ENCODE data around the gene PRR36.
"Not testable (repeated sequence)": the region's sequence is repeated elsewhere in the genome, so short reads cannot be mapped to it uniquely, and the experiment has no call there.

The PRR36 gene
- long read RNA-seq, donor 1, result 0 reads
- long read RNA-seq, donor 2, result 0 reads
- long read RNA-seq, donor 3, result 0 reads
- long read RNA-seq, donor 4, partial matches to known transcripts, result 5 of 5 reads
- long read RNA-seq, donor 4, other reads (novel, unspliced or antisense), result 0 of 5 reads
- long read RNA-seq, donor 5, partial matches to known transcripts, result 6 of 6 reads
- long read RNA-seq, donor 5, other reads (novel, unspliced or antisense), result 0 of 6 reads
- long read RNA-seq, donor 6, result 0 reads
- long read RNA-seq, donor 7, result 0 reads
- long read RNA-seq, donor 8, result 0 reads

DNA sequence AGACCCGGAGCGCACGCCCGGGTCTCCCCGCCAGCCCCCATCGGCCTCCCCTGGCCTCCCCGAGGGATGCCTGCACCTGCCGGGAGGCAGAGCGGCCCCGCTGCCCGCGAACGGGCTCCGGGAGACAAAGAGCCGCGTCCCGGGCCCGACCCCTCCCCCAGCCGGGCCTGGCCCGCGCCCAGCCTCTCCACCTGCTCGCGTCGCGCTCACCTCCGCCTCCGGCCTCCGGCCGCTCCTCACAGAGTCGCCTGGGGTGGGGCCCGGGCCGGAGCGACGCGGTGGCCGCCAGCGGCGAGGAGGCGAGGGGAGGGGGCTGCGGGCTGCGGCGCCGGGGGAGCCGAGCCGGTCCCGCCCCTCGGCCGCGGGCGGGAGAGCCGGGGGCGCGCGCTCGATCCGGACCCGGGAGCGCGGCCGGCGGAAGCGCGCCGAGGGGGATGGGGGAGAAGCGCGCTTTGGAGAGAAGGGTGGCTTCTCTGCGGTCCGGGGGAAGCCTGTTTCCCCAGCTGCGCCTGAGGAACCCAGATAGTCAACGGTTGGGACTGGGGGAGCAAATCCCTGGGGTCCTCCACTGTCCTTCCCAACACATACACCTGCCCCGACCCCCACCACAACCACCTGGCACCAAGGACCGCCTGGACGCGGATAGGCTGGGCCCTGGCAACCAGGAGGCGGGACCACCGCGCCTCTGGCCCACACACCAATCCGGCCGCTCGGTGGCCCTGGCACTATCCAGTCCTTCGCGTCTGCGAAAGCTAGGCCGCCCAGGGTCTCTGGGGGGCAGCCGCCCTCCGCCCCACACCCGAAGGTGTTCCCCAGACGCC, at the start of gene PRR36:
Gene PRR36, minus strand, starts transcription at position 315 of the 821 bp plus-strand sequence. CDS start 701 bp downstream, outside the sequence.
- peak; percentile 89 for DNase-seq

DNA sequence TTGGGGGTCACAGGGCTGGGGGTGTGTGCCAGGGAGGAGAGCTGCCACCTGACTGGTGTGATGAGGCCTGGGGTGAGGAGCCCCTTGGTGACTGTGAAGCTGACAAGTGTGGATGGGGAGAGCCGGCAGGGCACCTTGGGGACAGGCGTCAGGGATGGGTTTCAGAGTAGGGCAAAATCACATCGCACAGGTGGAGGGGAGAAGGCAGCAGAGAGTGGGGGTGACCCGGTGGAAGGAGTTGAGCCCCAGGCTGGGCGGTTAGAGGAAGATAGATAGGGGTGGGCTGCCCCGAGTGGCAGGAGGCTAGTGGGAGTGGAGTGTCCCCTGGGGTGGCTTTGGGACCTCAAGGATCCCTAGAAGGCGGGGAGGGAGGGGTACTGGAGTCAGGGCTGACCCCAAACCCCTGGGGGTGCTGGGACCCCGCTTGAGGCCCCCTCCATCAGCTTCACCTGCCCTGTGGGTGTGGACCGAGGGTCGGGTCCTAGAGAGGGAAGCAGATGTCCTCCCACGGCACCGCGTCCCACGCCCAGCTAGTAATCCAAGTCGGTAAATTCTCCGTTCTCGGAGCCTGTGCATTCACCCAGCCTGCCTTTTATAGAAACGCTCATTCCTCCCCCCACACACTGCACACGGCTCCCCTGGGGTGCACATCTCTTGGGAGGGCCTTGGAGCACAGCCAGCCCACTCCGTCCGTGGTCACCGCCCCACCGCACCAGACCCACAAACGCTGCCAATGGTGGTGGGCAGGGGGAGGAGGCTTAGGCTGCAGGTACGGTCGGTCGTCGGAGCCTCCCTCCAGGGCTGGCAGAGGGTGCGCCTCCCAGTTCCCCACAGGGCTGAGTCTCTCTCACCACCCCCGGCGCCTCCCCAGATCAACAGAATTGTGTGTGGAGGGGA, 49.4 kb upstream of the PRR36 start:
- DNase-seq, result no peak

DNA sequence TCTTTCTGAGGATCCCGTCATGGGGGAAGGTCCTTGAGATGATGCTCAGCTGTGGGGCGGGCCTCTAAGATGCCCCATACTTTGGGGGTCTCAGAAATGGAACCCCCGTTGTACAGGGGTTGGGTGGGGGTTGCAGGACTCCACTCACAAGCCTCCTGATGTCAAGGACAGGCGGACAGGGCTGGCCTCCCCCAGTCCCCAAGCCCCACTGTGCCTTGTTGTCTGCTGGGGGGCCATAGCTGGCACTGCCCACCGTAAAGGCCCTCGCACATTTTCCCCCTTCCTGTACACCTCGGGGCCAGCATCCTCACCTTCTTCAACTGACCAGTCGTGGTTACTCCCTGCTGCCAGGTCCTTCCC, 48.6 kb upstream of the PRR36 start:
- no peak for DNase-seq

DNA sequence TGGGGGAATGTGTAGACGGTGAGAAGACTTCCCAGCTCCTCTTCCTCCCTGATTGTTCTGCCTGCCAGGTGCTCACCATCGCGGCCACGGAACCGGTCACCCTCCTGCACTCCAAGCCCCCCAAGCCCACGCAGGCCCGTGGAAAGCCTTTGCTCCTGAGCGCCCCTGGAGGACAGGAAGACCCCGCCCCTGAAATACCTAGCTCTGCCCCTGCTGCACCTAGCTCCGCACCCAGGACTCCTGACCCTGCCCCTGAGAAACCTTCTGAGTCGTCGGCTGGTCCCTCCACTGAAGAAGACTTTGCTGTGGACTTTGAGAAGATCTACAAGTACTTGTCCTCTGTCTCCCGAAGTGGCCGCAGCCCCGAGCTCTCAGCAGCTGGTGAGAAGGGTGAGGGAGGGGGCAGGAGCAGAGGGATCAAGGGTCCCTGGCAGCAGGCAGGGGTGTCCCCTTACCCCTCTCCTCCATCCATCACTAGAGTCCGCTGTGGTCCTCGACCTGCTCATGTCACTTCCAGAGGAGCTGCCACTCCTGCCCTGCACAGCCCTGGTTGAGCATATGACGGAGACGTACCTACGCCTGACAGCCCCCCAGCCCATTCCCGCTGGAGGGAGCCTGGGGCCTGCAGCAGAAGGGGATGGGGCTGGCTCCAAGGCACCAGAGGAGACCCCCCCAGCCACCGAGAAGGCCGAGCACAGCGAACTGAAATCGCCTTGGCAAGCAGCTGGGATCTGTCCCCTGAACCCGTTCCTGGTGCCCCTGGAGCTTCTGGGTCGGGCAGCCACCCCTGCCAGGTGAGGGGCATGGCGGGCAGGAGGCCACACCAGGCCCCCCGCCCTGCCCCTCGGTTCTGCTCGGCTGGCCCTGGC, 48.0 kb upstream of the PRR36 start:
- DNase-seq, result no peak

DNA sequence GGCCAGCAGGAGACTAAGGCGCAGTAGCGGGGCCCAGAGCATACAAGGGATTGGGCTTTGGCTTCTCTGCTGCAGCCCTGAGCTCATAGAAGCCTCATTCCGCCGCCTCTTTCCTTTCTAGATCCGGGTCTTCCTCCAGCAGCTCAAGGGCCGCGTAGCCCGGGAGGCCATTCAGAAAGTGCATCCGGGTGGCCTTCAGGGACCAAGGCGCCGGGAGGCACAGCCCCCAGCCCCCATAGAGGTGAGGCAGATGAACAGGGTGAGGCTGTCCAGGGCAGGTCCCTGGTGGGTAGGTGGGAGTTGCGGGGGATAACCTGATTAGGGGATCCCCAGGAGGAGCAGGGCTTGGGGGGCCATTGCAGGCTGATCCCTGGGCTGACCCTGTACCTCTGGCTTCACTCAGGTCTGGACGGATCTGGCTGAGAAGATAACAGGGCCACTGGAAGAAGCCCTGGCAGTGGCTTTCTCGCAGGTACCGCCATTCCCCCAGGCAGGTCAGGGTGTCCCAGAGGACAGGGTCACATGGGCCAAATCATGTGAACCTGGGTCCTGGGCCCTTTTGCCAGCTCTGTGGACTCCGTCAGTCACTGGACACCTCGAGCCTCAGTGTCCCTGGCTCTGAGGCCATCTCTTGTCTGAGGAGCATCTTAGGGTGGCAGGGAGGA, 47.2 kb upstream of the PRR36 start:
- DNase-seq, result no peak

DNA sequence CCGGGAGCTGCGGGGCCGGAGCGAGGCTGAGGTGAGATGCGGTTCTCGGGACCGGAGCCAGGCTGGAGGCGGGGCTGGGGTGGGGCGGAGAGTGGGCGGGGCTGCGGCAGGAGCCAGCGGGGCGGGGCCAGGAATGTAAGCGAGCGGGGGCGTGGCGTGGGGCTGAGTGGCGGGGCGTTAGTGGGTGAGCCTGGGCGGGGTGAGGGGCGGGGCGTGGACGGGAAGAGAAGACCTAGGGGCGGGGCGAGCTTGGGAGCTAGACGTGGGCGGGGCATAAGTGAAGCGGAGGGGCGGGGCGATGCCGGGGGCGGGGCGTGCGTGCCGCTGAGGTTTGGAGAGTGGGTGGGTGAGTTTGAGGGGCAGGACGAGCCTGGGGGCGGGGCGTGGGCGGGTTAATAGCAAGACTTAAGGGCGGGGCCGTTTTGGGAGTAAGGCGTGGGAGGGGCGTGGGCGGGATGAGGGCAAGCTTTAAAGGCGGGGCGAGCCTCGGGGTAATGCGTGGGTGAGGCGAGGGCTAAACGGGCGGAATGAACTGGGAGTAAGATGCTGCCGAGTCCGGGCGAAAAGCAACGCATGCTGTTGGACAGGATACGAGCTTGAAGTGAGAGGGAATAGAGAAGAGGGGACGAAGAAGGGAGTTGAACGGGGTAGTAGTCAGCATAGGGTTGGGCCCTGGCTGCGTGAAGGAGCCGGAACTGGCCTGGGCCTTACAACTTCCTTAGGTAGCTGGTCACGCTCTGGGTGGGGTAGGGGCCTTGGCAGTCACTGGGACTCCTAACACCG, 46.5 kb upstream of the PRR36 start:
- peak; percentile 80 for DNase-seq

DNA sequence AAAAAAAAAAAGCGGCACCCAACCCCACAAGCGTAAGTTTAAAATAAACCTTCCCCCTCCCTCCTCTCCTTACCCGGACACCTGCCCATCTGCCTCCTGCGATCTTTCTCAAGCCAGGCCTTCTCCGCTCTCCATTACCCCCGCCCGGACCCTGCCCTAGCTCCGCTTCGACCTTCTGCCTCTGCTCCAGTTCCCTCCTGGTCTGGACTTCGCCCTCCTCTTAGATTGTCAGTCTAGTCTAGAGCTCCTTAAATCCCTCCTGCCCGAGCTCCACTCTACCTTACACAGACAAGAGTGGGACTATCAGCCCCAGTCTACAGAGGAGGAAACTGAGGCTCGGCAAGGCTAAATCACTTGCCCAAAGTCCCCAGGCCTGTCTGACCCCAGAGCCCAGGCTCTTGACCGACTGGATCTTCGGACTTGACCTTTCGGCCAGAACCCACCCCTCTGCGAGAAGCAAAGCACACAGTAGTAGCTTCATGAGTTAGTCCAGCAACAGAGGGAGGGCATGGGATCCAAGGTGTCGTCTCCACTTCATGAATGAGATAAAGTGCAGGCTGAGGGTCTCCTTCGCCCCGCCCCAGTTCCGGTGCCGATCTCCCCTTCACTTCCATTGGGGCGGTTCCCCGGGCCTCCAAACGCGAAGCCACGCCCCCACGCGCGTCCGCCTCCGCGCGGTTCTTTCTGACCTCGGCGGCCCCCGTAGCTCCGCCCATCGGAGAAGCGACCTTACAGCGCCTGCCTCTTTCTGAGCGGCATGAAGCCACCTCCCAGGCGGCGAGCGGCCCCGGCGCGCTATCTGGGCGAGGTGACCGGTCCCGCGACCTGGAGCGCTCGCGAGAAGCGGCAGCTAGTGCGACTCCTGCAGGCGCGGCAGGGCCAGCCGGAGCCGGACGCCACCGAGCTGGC, 45.7 kb upstream of the PRR36 start, which contains the start of gene SNAPC2:
Gene SNAPC2, plus strand, starts transcription at position 729 of the 909 bp plus-strand sequence. Its CDS starts 29 bp downstream, at position 758.
- peak; percentile 100 for DNase-seq

DNA sequence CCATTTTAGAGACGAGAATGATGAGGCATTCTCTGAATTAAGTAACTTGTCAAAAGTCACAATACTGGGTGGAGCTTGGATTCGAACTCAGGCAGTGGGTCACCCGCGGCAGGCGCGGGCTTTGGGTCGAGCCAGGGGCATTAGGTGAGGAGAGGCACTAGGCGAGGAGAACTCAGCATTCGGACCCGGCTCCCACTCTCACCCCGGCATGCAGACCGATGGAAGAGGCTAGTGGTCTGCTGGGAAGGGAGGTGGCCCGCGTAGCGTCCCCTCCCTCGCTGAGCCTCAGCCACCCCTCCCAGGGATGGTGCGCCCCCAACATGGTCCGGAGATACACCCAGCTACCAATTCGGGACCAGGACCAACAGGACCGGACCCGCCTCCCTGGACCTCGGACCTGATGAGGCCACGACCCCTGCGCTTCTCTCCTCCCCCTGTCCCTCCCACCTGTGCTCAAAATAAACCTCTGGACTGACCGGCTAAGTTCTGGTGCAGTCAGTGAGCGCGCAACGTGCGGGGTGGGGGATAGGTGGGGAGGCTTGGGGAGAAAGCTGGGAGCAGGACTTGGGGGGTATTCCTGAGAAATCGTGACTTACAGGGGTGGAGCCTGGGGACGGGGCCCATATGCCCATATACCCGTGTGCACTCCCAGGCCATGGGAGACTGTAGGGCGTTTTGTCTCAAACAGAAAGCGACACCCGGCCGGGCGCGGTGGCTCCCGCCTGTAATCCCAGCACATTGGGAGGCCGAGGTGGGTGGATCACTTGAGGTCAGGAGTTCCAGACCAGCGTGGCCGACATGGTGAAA, 44.6 kb upstream of the PRR36 start:
- DNase-seq, result no peak

DNA sequence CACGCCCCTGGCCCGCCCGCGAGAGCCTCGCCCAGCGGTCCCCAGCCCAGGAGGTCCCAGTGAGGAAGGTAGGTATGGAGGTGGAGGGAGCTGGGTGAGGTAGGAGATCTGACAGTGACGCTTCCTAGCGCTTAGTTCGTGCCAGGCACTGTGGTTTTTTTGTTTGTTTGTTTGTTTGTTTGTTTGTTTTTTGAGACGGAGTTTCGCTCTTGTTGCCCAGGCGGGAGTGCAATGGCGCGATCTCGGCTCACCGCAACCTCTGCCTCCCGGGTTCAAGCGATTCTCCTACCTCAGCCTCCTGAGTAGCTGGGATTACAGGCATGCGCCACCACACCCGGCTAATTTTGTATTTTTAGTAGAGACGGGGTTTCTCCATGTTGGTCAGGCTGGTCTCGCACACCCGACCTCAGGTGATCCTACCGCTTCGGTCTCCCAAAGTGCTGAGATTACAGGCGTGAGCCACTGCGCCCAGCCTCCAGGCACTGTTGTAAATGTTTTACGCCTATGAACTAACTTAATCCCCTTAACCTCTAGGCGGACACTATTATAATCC, 43.9 kb upstream of the PRR36 start:
- DNase-seq, result not testable (repeated sequence)

DNA sequence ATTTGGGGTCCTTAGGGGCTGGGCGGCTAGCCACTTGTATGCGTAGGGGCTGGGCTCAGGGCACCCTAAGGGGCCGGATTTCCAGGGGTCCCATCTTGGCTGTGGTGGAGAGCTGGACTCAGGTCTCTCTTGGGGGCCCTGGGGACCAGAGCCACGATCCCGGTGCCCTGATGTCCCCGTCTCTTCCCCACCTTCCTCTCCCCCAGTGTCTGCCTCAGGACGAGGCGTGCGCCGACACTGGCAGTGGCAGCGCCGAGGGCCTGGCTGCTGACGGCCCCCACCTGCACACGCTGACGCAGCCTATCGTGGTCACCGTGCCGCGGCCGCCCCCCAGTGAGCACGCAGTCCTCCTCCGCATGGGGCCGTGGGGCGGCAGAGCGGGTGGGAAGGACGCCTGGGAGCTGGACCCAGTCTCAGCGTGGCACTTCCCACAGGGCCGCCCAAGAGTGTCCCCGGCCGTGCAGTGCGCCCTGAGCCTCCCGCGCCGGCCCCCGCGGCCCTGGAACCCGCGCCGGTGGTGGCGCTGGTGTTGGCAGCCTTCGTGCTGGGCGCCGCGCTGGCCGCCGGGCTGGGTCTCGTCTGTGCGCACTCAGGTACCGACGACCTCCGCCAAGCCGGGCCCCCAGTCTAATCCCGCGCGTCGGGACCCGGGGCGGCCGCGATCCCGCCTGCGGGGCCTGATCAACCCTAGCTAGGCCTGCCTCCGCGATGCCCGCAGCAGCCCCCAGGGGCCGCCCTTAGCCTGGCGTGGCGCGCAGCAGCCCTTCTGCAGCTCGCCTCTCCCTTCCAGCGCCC, 43.3 kb upstream of the PRR36 start:
- DNase-seq, result peak; percentile 76

DNA sequence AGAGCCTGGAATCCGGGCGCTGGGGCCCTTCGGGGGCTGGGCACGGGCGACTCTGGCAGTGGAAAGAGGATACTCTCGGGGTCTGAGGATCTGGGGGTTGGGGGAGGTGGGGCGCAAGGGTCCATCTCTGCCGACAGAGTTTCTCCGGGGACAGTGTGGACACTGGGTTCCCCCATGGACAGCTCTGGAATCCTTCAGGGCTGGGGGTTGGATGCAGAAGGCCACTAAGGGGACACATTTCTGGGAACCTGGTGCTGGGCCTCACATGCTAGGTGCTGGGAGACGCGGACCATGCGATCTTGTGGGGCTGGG, 42.7 kb upstream of the PRR36 start:
- DNase-seq, result no peak

DNA sequence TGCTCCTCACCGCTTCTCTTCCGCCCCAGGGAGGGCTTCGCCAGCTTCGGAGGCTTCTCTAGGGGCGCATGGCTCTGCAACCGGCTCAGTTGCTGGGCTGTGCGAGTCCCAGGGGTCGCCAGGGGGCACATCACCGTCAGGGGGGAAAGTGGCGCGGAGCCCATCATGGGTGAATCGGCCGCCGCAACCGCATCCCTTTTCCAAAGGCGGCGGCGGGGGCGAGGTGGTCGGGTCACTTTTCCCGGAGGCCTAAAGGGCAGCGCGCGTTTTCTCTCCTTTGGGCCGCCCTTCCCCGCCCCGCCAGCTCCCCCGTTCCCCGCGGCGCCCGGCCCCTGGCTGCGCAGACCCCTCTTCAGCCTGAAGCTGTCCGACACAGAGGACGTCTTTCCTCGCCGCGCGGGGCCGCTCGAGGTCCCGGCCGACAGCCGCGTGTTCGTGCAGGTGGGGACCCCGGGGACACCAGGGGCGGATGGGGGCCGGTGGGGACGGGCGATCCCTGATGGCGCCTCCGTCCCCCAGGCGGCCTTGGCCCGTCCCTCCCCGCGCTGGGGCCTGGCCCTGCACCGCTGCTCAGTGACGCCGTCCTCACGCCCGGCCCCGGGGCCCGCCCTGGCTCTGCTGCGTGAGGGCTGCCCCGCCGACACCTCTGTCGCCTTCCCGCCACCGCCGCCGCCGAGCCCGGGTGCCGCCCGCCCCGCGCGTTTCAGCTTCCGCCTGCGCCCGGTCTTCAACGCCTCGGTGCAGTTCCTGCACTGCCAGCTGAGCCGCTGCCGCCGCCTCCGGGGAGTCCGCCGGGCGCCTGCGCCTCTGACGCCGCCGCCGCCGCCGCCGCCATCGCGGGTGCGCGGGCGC, 42.1 kb upstream of the PRR36 start:
- peak; percentile 56 for DNase-seq

DNA sequence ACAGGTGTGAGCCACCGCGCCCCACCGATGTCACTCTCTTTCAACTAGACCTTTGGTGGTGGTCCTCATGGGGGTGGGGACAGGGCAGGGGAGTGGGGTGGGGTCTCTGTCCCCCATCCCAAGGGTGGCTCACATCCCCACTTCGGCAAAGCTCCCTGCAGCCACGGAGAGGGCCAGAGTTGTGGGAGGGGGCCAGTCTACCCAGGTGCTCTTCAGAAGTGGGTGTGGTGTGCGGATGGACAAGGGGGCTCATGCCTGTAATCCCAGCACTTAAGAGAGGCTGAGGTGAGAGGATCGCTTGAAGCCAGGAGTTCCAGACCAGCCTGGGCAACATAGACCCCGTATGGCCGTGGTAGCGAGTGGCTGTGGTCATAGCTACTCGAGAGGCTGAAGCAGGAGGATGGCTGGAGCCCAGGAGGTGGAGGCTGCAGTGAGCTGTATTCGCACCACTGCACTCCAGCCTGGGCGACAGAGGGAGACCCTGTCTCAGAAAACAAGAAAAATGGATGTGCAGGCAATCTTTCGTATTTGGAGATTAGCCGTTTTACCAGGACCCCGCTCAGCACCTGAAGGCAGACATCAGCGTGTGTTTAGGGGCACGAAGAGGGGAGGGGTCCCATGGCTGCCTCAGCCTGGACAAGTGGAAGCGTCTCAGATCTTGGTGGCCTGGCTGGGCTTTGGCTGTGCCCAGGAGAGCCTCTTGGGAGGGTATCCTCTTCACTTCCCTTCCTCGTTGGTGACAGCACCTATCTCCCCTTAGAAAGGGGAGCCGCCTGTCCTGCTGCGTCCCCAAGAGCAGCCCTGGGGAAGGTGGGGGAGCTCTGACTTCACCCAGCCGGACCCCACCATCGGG, 41.3 kb upstream of the PRR36 start:
- no peak for DNase-seq

DNA sequence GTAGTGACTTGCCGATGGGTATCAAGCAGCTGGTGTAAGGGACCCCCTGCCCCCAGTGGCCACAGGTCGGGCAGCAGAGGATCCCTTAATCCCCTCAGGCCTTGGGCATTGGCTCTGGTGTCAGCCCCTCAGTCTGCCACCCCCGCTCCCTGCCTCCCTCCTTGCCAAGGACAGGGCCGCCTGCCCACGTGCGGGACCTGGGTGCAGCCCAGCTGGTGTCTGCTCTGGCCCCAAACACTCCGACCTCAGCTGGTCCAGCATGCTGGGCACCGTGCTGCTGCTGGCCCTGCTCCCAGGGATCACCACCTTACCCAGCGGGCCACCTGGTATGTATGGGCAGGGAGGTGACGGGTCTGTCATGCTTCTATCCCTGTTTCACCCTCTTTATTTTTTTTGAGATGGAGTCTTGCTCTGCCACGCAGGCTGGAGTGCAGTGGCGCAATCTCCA, 40.4 kb upstream of the PRR36 start, which contains the start of gene TGFBR3L:
Gene TGFBR3L, plus strand, starts transcription at position 233 of the 448 bp plus-strand sequence.
- no peak for DNase-seq

DNA sequence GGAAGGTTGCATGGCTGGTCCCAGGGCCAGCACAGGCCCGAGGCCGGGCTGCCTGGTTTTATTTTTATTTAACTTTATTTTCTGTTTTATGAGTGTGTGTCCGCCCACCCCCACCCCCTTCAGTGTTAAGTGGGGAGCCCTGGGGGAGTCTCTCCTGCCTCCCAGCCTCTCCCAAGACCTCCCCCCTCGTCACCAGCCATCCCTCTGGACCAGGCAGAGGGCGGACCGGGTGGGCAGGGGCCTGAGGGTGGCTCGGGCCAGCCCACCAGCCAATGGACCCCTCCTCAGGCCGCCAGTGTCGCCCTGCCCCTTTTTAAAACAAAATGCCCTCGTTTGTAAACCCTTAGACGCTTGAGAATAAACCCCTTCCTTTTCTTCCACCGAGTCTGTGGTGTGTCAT, 39.9 kb upstream of the PRR36 start:
- no peak for DNase-seq
